HG02759 (cell line): ENCODE measurements around the gene TTN.
A peak's percentile ranks its signal among the peaks of the same experiment; 100 is the strongest.

Experiments
- ATAC-seq: cut with Tn5 transposase; IDR thresholded peaks from one replicate; pipeline ENCODE4 v1.9.1; 2021; ENCODE audit warnings: mild to moderate bottlenecking, moderate library complexity; ENCODE audit not compliant: unreplicated experiment

TTN gene

GRCh38 chr2:178506949-178507348 is 300.3 kb downstream of the TTN start:
- ATAC-seq = no peak

- no peak for ATAC-seq
Measured at GRCh38 chr2:178506524-178506923, 300.7 kb downstream of the TTN start.

GRCh38 chr2:178506101-178506500 is 301.1 kb downstream of the TTN start:
- no peak for ATAC-seq

GRCh38 chr2:178502751-178503150 is 304.5 kb downstream of the TTN start:
- no peak for ATAC-seq

- ATAC-seq = no peak
Measured at GRCh38 chr2:178499640-178500039, 307.6 kb downstream of the TTN start.

- peak; percentile 65 for ATAC-seq
Measured at GRCh38 chr2:178498137-178498536, 309.1 kb downstream of the TTN start.

GRCh38 chr2:178496049-178496448 is 311.2 kb downstream of the TTN start:
- ATAC-seq = no peak

GRCh38 chr2:178491612-178492011 is 315.6 kb downstream of the TTN start:
- no peak for ATAC-seq

GRCh38 chr2:178485356-178485755 is 321.9 kb downstream of the TTN start:
- no peak for ATAC-seq

GRCh38 chr2:178484245-178485041 is 322.8 kb downstream of the TTN start:
- ATAC-seq = no peak

- peak; percentile 22 for ATAC-seq
Measured at GRCh38 chr2:178482437-178482836, 324.8 kb downstream of the TTN start.

GRCh38 chr2:178480227-178481181 is 326.7 kb downstream of the TTN start, which contains the start of gene PLEKHA3:
Gene PLEKHA3, plus strand, starts transcription at chr2:178480457. Its CDS starts 413 bp downstream, at chr2:178480870.
- ATAC-seq = peak; percentile 75

GRCh38 chr2:178479758-178480226 is 327.4 kb downstream of the TTN start:
- ATAC-seq = no peak

GRCh38 chr2:178479275-178479616 is 328.0 kb downstream of the TTN start:
- ATAC-seq = no peak

GRCh38 chr2:178478439-178479274 is 328.6 kb downstream of the TTN start, which contains the start of gene FKBP7:
Gene FKBP7, minus strand, starts transcription at chr2:178478600. Its CDS starts 101 bp downstream, at chr2:178478499.
- peak; percentile 54 for ATAC-seq

- ATAC-seq = peak; percentile 2
Measured at GRCh38 chr2:178478130-178478438, 329.1 kb downstream of the TTN start.

GRCh38 chr2:178477443-178478129 is 329.6 kb downstream of the TTN start:
- ATAC-seq = no peak

GRCh38 chr2:178476477-178476876 is 330.7 kb downstream of the TTN start:
- no peak for ATAC-seq
